OCI-LY1 (cell line): ENCODE measurements around the gene AXIN1.

Experiments used
- H2AFZ ChIP-seq: fragments of 200-600 bp; sonication (generic), shearing (Covaris generic); 2 replicates; pipeline ENCODE4 v1.6.0; 2014; ENCODE audit warnings: antibody characterized with exemption, mild to moderate bottlenecking, low read length
- H3F3A ChIP-seq: fragments of 200-600 bp; sonication (generic), shearing (Covaris generic); 2 replicates; pipeline ENCODE4 v1.6.0; 2014; ENCODE audit warnings: mild to moderate bottlenecking, antibody characterized with exemption, low read length, moderate library complexity; ENCODE audit not compliant: insufficient read depth
- H3K27ac ChIP-seq: fragments of 200-600 bp; sonication (generic); 2 replicates; pipeline ENCODE4 v1.5.1; 2014; ENCODE audit warnings: low read length, mixed run types, mild to moderate bottlenecking, low read depth; ENCODE audit not compliant: poor library complexity, severe bottlenecking
- H3K27me3 ChIP-seq: fragments of 200-600 bp; sonication (generic); 2 replicates; pipeline ENCODE4 v1.6.0; 2014; ENCODE audit warnings: antibody characterized with exemption, mild to moderate bottlenecking, low read length, moderate library complexity; ENCODE audit not compliant: insufficient read depth
- H3K36me3 ChIP-seq: fragments of 200-600 bp; sonication (generic); 2 replicates; pipeline ENCODE4 v1.6.1; 2014; ENCODE audit warnings: mild to moderate bottlenecking, antibody characterized with exemption, low read length, moderate library complexity, mixed read lengths; ENCODE audit not compliant: insufficient read depth
- H3K4me1 ChIP-seq: fragments of 200-600 bp; sonication (generic); 2 replicates; pipeline ENCODE4 v1.5.1; 2014; ENCODE audit warnings: mild to moderate bottlenecking, low read length, moderate library complexity; ENCODE audit not compliant: insufficient read depth, severe bottlenecking
- H3K4me2 ChIP-seq: fragments of 200-600 bp; sonication (generic), shearing (Covaris generic); 2 replicates; pipeline ENCODE4 v1.6.1; 2014; ENCODE audit warnings: low read length
- H3K4me3 ChIP-seq: fragments of 200-600 bp; sonication (generic); 2 replicates; pipeline ENCODE4 v1.5.1; 2014; ENCODE audit warnings: low read length, low read depth, mild to moderate bottlenecking, mixed read lengths; ENCODE audit not compliant: poor library complexity, severe bottlenecking
- H3K79me2 ChIP-seq: fragments of 200-600 bp; shearing (Covaris generic); 2 replicates; pipeline ENCODE4 v1.6.1; 2016; ENCODE audit warnings: mixed run types, low read length, mixed read lengths; ENCODE audit not compliant: insufficient read depth
- H3K9ac ChIP-seq: fragments of 200-600 bp; sonication (generic), shearing (Covaris generic); 2 replicates; pipeline ENCODE4 v1.6.1; 2014; ENCODE audit warnings: mild to moderate bottlenecking, low read length, mixed read lengths
- H3K9me2 ChIP-seq: fragments of 200-600 bp; sonication (generic), shearing (Covaris generic); 2 replicates; pipeline ENCODE4 v1.6.1; 2014; ENCODE audit warnings: low read depth, mild to moderate bottlenecking, low read length, mixed read lengths
- H3K9me3 ChIP-seq: fragments of 200-600 bp; shearing (Covaris generic); 2 replicates; pipeline ENCODE4 v1.6.1; 2014; ENCODE audit warnings: low read length, mixed read lengths
- H4K20me1 ChIP-seq: fragments of 200-600 bp; sonication (generic), shearing (Covaris generic); 2 replicates; pipeline ENCODE4 v1.6.0; 2016; ENCODE audit warnings: mild to moderate bottlenecking, low read length; ENCODE audit not compliant: insufficient read depth
- CTCF ChIP-seq: fragments of 200-600 bp; sonication (generic), shearing (Covaris generic); IDR thresholded peaks from 2 replicates; pipeline ENCODE4 v1.5.1; 2017; ENCODE audit warnings: mild to moderate bottlenecking, antibody characterized with exemption, low read length, moderate library complexity, mixed read lengths
- EZH2 ChIP-seq: fragments of 200-600 bp; sonication (generic), shearing (Covaris generic); IDR thresholded peaks from 2 replicates; pipeline ENCODE4 v1.8.0; 2017; ENCODE audit warnings: borderline replicate concordance, mixed run types, mild to moderate bottlenecking, antibody characterized with exemption, low read length, moderate library complexity, mixed read lengths

AXIN1 gene

DNA sequence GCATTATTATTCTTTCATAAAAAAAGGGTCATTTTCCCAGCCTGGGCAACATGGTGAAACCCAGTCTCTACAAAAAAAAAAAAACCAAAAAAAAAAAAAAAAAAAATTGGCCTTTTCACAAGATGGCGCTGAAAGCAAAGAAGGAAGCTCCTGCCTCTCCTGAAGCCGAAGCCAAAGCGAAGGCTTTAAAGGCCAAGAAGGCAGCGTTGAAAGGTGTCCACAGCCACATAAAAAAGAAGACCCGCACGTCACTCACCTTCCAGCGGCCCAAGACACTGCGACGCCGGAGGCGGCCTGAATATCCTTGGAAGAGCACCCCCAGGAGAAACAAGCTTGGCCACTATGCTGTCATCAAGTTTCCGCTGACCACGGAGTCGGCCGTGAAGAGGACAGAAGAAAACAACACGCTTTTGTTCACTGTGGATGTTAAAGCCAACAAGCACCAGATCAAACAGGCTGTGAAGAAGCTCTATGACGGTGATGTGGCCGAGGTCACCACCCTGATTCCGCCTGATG is 34.2 kb upstream of the AXIN1 start:
- Histone ChIP-seq H3K9ac (no peak overlapping the region), H3K9me3 (no peaks in the 10 kb centered on the region), H3F3A (no peaks in the 10 kb centered on the region), H3K79me2 (no peaks in the 10 kb centered on the region), H3K4me2 (no peak overlapping the region), H4K20me1 (no peaks in the 10 kb centered on the region), H3K4me3 (no peak overlapping the region), H3K4me1 (peaks cover 30% of the 10 kb centered on the region), H3K27me3 (no peaks in the 10 kb centered on the region), H3K27ac (no peak overlapping the region), H3K36me3 (no peaks in the 10 kb centered on the region; the same call in 1 of the 2 replicates), H3K9me2 (no peaks in the 10 kb centered on the region), H2AFZ (no peak overlapping the region)
- TF ChIP-seq EZH2 (no peak), CTCF (0 out of 2 replicates have a peak, but pooled peaks have one; percentile 21)

- no peaks in the 10 kb centered on the region for H3K9me2 ChIP-seq
- peak overlapping the region; percentile 91 for H3K27ac ChIP-seq
- H3K27me3 ChIP-seq, result no peaks in the 10 kb centered on the region
- TF ChIP-seq EZH2, result no peak
- TF ChIP-seq CTCF, result no peak
- no peaks in the 10 kb centered on the region for H3F3A ChIP-seq
- no peaks in the 10 kb centered on the region for H4K20me1 ChIP-seq
- no peaks in the 10 kb centered on the region for H3K9me3 ChIP-seq
- H3K79me2 ChIP-seq, result no peaks in the 10 kb centered on the region
- peak overlapping the region; percentile 70 for H3K4me2 ChIP-seq
- no peaks in the 10 kb centered on the region; the same call in 1 of the 2 replicates for H3K36me3 ChIP-seq
- H3K4me3 ChIP-seq, result peak overlapping the region; percentile 82
- no peak overlapping the region for H2AFZ ChIP-seq
- peaks cover 40% of the 10 kb centered on the region for H3K4me1 ChIP-seq
- H3K9ac ChIP-seq, result peak overlapping the region; percentile 85
Observed at GRCh38 chr16:383326-384051, 31.0 kb upstream of the AXIN1 start.

GRCh38 chr16:381789-382717 is 29.5 kb upstream of the AXIN1 start, which contains the start of gene PGAP6:
Gene PGAP6, minus strand, starts transcription at chr16:381978. Its CDS starts 157 bp downstream, at chr16:381821.
- H3K4me1 ChIP-seq, result peaks cover 40% of the 10 kb centered on the region
- H3F3A ChIP-seq, result no peaks in the 10 kb centered on the region
- H3K4me2 ChIP-seq, result peak within 1 kb of the TSS; percentile 96
- no peak for TF ChIP-seq EZH2
- TF ChIP-seq CTCF, result no peak
- H3K36me3 ChIP-seq, result peaks cover 4% of the 10 kb centered on the region
- no peaks in the 10 kb centered on the region for H4K20me1 ChIP-seq
- H2AFZ ChIP-seq, result no peak within 1 kb of the TSS
- no peaks in the 10 kb centered on the region for H3K9me2 ChIP-seq
- H3K4me3 ChIP-seq, result peak within 1 kb of the TSS; percentile 98
- peak within 1 kb of the TSS; percentile 97 for H3K9ac ChIP-seq
- H3K27me3 ChIP-seq, result no peaks in the 10 kb centered on the region
- no peaks in the 10 kb centered on the region for H3K9me3 ChIP-seq
- H3K27ac ChIP-seq, result peak within 1 kb of the TSS; percentile 91
- H3K79me2 ChIP-seq, result no peaks in the 10 kb centered on the region
